HCT116 (cell line): ENCODE results near the gene IGSF23. TPM values are rescaled to one million over a fixed set of nuclear protein-coding genes. Genes with fewer than 3 reads are reported as not detected.
"Not testable (repeated sequence)": the region's sequence is repeated elsewhere in the genome, so short reads cannot be mapped to it uniquely, and the experiment has no call there.

Source experiments
- ATAC-seq: fragments of 200-7000 bp; cut with Tn5 transposase; 2 replicates; pipeline ENCODE4 v1.9.1; 2020; ENCODE audit warnings: mild to moderate bottlenecking, moderate library complexity
- BruUV-seq: library from RNA; stranded (reverse); fragments of 400-500 nt; replicated peaks from 2 replicates; lab custom pipeline; 2021; lab: Mats Ljungman, UMichigan
- CTCF ChIA-PET: fragments of 300-600 bp; sonication (Branson Sonifier 250); formaldehyde crosslinking; loops from one replicate; lab custom pipeline; 2021; ENCODE audit warnings: antibody characterized with exemption; lab: Charles Lee
- POLR2A ChIA-PET: fragments of 300-600, 350-600 bp; sonication (Branson Sonifier 250); formaldehyde crosslinking; loops from one replicate; lab custom pipeline; 2021; ENCODE audit warnings: antibody characterized with exemption; lab: Charles Lee
- RAD21 ChIA-PET, 2 experiments: fragments of 300-600 bp; sonication (Branson Sonifier 250); formaldehyde crosslinking; loops; one replicate each; lab custom pipeline; 2023; ENCODE audit warnings: low total read pairs in 2 of 2; ENCODE audit not compliant: uncharacterized antibody in 2 of 2, unreplicated experiment in 2 of 2, low non-redundant PET in 1 of 2; lab: Charles Lee
- DNase-seq: peaks from one replicate; pipeline ENCODE4 v3.0.0-alpha.2; 2010; ENCODE audit warnings: low read depth, low spot score
- H2AFZ ChIP-seq: fragments of 200-600 bp; shearing (Covaris generic), sonication (generic); 2 replicates; pipeline ENCODE4 v1.6.1; 2017; ENCODE audit warnings: low read depth, mixed run types, mixed read lengths, antibody characterized with exemption, low read length; ENCODE audit not compliant: poor library complexity, severe bottlenecking
- H3K27ac ChIP-seq: 2 replicates; pipeline ENCODE4 v1.5.1; 2012; ENCODE audit warnings: low read depth, low read length
- H3K27me3 ChIP-seq: fragments of 200-600 bp; sonication (generic); 2 replicates; pipeline ENCODE4 v1.6.1; 2016; ENCODE audit warnings: mixed run types, low read length, mixed read lengths; ENCODE audit not compliant: insufficient read depth
- H3K36me3 ChIP-seq, 2 experiments: fragments of 200-500 bp in 1 of 2; fragments of 200-600 bp in 1 of 2; sonication (Bioruptor generic) in 1 of 2; sonication (generic) in 1 of 2; 2 replicates each; pipeline versions ENCODE4 v1.5.1 to v1.6.1; 2014 to 2016; ENCODE audit warnings: low read length in 2 of 2, inconsistent platforms in 1 of 2, mixed read lengths in 1 of 2, mixed run types in 1 of 2; ENCODE audit not compliant: insufficient read depth in 2 of 2, control insufficient read depth in 1 of 2
- H3K4me1 ChIP-seq, 2 experiments: fragments of 200-600 bp in 1 of 2; sonication (generic) in 1 of 2; 2 replicates each; pipeline versions ENCODE4 v1.5.1 to v1.6.1; 2012 to 2017; ENCODE audit warnings: low read length in 2 of 2, inconsistent platforms in 1 of 2, mild to moderate bottlenecking in 1 of 2, mixed read lengths in 1 of 2, mixed run types in 1 of 2, moderate library complexity in 1 of 2; ENCODE audit not compliant: insufficient read depth in 2 of 2, control insufficient read depth in 1 of 2
- H3K4me2 ChIP-seq: fragments of 200-600 bp; sonication (generic); 2 replicates; pipeline ENCODE4 v1.6.1; 2017; ENCODE audit warnings: mixed run types, low read length, mixed read lengths
- H3K4me3 ChIP-seq, 2 experiments: fragments of 200-600 bp in 1 of 2; sonication (generic) in 1 of 2; replicated peaks in 1 of 2; 2 replicates each; pipeline ENCODE4 v1.5.1; 2011 to 2016; ENCODE audit warnings: low read length in 2 of 2, control low read depth in 1 of 2, low read depth in 1 of 2, mild to moderate bottlenecking in 1 of 2, mixed read lengths in 1 of 2, mixed run types in 1 of 2
- H3K79me2 ChIP-seq: fragments of 200-600 bp; sonication (generic); 2 replicates; pipeline ENCODE4 v1.6.1; 2017; ENCODE audit warnings: mild to moderate bottlenecking, mixed run types, low read length, moderate library complexity, mixed read lengths; ENCODE audit not compliant: insufficient read depth
- H3K9ac ChIP-seq: fragments of 200-600 bp; sonication (generic); 2 replicates; pipeline ENCODE4 v1.6.1; 2016; ENCODE audit warnings: low read length, mixed read lengths
- H3K9me2 ChIP-seq: fragments of 200-600 bp; sonication (generic), shearing (Covaris generic); 2 replicates; pipeline ENCODE4 v1.6.1; 2017; ENCODE audit warnings: mixed run types, mild to moderate bottlenecking, moderate library complexity; ENCODE audit not compliant: insufficient read depth
- H3K9me3 ChIP-seq, 2 experiments: fragments of 200-500 bp in 1 of 2; fragments of 200-600 bp in 1 of 2; sonication (Bioruptor generic) in 1 of 2; sonication (generic) in 1 of 2; 2 replicates each; pipeline ENCODE4 v1.6.1; 2014 to 2017; ENCODE audit warnings: low read length in 2 of 2, mixed read lengths in 2 of 2, inconsistent platforms in 1 of 2, low read depth in 1 of 2, mild to moderate bottlenecking in 1 of 2, mixed run types in 1 of 2, moderate library complexity in 1 of 2; ENCODE audit not compliant: control insufficient read depth in 1 of 2, insufficient read depth in 1 of 2
- H4K20me1 ChIP-seq: fragments of 200-600 bp; sonication (generic), shearing (Covaris generic); 2 replicates; pipeline ENCODE4 v1.6.1; 2017; ENCODE audit warnings: mixed run types, mild to moderate bottlenecking, moderate library complexity; ENCODE audit not compliant: insufficient read depth
- CBX3 ChIP-seq: IDR thresholded peaks from 2 replicates; pipeline ENCODE4 v1.6.1; 2012; ENCODE audit warnings: low read depth
- CEBPB ChIP-seq: IDR thresholded peaks from 2 replicates; pipeline ENCODE4 v1.6.1; 2012; ENCODE audit warnings: low read depth
- ELF1 ChIP-seq: IDR thresholded peaks from 2 replicates; pipeline ENCODE4 v1.6.1; 2012; ENCODE audit warnings: low read depth, borderline replicate concordance
- POLR2A ChIP-seq: IDR thresholded peaks from 2 replicates; pipeline ENCODE4 v1.7.0; 2011; ENCODE audit warnings: borderline replicate concordance; ENCODE audit not compliant: insufficient read depth, insufficient read length; ENCODE audit errors: extremely low read depth
- RAD21 ChIP-seq: IDR thresholded peaks from 2 replicates; pipeline ENCODE4 v1.6.1; 2012; ENCODE audit warnings: low read depth, mild to moderate bottlenecking
- SRF ChIP-seq: IDR thresholded peaks from 2 replicates; pipeline ENCODE4 v1.6.1; 2012; ENCODE audit warnings: low read depth
- YY1 ChIP-seq: IDR thresholded peaks from 2 replicates; pipeline ENCODE4 v1.6.1; 2011; ENCODE audit warnings: low read length, low read depth, moderate library complexity, mild to moderate bottlenecking; ENCODE audit not compliant: insufficient replicate concordance; ENCODE audit errors: extremely low read depth
- ZNF274 ChIP-seq: fragments of 200-500 bp; sonication (Bioruptor generic); IDR thresholded peaks from 2 replicates; pipeline ENCODE4 v1.6.1; 2014; ENCODE audit warnings: mild to moderate bottlenecking, low read depth, low read length, inconsistent platforms
- intact Hi-C: fragments of 100-400 bp; cut with micrococcal nuclease; formaldehyde crosslinking; loops from 2 replicates; pipeline ENCODE4 v1.10.0; 2022
- total RNA-seq: library from RNA; stranded (reverse); gene quantifications from one replicate; pipeline ENCODE4 v1.2.1, GENCODE V29; 2021; ENCODE audit not compliant: unreplicated experiment
- TF ChIP-seq, protein P1 (sequence below), 3 experiments: fragments of 200-600 bp in 1 of 3; sonication (generic) in 1 of 3; IDR thresholded peaks in 2 of 3; conservative IDR thresholded peaks in 1 of 3; 2 replicates each; pipeline ENCODE4 v1.5.1; 2012 to 2017; ENCODE audit warnings: low read depth in 2 of 3, low read length in 2 of 3, antibody characterized with exemption in 1 of 3, borderline replicate concordance in 1 of 3, control low read depth in 1 of 3, mild to moderate bottlenecking in 1 of 3, mixed read lengths in 1 of 3, mixed run types in 1 of 3, moderate library complexity in 1 of 3; ENCODE audit not compliant: insufficient read depth in 1 of 3
- TF ChIP-seq, protein P2 (sequence below): IDR thresholded peaks from 2 replicates; pipeline ENCODE4 v1.6.1; 2012; ENCODE audit warnings: low read depth

Gene IGSF23
- total RNA-seq, 1 experiment from 2014 or later, result not detected

DNA sequence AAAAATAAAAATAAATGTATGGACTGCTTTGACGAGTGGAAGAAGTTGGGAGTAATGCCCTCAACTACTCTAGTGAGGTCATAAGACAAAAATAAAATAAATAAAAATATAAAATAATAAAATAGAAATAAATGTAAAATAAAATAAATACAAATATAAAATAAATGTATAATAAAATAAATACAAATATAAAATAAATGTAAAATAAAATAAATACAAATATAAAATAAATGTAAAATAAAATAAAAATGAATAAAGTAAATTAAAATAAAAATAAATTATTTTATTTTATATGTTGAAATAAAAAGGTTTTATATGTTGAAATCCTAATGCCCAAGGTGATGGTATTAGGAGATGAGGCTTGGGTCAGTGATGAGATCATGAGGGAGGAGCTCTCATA lies 20.1 kb upstream of the IGSF23 start:
- H2AFZ ChIP-seq, result no peak overlapping the region
- ChIA-PET CTCF (no interaction called here), RAD21 (no interaction called here), POLR2A (no interaction called here)
- H3K36me3 ChIP-seq, result no peaks in the 10 kb centered on the region
- H3K27ac ChIP-seq, result no peak overlapping the region
- H3K9me2 ChIP-seq, result no peaks in the 10 kb centered on the region
- H3K27me3 ChIP-seq, result no peaks in the 10 kb centered on the region
- no peak for DNase-seq
- no peak for ATAC-seq
- BruUV-seq, result no TSS peak
- no peaks in the 10 kb centered on the region for H3K79me2 ChIP-seq
- no peaks in the 10 kb centered on the region for H4K20me1 ChIP-seq
- 0 out of 4 replicates have a peak, but pooled peaks cover 0 to 4% of the 10 kb centered on the region in 2 experiments for H3K9me3 ChIP-seq
- H3K4me1 ChIP-seq, result peaks cover 10 to 46% of the 10 kb centered on the region in 2 experiments
- no peak overlapping the region for H3K4me3 ChIP-seq
- H3K4me2 ChIP-seq, result no peak overlapping the region
- intact Hi-C loops, result no loop called here
- TF ChIP-seq POLR2A, result no peak
- no peak for TF ChIP-seq CEBPB
- no peak for TF ChIP-seq YY1
- TF ChIP-seq, protein P1, sequence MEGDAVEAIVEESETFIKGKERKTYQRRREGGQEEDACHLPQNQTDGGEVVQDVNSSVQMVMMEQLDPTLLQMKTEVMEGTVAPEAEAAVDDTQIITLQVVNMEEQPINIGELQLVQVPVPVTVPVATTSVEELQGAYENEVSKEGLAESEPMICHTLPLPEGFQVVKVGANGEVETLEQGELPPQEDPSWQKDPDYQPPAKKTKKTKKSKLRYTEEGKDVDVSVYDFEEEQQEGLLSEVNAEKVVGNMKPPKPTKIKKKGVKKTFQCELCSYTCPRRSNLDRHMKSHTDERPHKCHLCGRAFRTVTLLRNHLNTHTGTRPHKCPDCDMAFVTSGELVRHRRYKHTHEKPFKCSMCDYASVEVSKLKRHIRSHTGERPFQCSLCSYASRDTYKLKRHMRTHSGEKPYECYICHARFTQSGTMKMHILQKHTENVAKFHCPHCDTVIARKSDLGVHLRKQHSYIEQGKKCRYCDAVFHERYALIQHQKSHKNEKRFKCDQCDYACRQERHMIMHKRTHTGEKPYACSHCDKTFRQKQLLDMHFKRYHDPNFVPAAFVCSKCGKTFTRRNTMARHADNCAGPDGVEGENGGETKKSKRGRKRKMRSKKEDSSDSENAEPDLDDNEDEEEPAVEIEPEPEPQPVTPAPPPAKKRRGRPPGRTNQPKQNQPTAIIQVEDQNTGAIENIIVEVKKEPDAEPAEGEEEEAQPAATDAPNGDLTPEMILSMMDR (IDR thresholded peaks at IDR 0.05 in 2 of 3, conservative IDR thresholded peaks at IDR 0.05 in 1 of 3; ENCODE audit: borderline replicate concordance in 1 of 3, insufficient read depth in 1 of 3, low read depth in 2 of 3, low read length in 2 of 3), result no peak
- no peak for TF ChIP-seq SRF
- no peak for TF ChIP-seq ELF1
- TF ChIP-seq RAD21, result no peak
- TF ChIP-seq CBX3, result no peak
- no peak for TF ChIP-seq ZNF274
- TF ChIP-seq, protein P2, sequence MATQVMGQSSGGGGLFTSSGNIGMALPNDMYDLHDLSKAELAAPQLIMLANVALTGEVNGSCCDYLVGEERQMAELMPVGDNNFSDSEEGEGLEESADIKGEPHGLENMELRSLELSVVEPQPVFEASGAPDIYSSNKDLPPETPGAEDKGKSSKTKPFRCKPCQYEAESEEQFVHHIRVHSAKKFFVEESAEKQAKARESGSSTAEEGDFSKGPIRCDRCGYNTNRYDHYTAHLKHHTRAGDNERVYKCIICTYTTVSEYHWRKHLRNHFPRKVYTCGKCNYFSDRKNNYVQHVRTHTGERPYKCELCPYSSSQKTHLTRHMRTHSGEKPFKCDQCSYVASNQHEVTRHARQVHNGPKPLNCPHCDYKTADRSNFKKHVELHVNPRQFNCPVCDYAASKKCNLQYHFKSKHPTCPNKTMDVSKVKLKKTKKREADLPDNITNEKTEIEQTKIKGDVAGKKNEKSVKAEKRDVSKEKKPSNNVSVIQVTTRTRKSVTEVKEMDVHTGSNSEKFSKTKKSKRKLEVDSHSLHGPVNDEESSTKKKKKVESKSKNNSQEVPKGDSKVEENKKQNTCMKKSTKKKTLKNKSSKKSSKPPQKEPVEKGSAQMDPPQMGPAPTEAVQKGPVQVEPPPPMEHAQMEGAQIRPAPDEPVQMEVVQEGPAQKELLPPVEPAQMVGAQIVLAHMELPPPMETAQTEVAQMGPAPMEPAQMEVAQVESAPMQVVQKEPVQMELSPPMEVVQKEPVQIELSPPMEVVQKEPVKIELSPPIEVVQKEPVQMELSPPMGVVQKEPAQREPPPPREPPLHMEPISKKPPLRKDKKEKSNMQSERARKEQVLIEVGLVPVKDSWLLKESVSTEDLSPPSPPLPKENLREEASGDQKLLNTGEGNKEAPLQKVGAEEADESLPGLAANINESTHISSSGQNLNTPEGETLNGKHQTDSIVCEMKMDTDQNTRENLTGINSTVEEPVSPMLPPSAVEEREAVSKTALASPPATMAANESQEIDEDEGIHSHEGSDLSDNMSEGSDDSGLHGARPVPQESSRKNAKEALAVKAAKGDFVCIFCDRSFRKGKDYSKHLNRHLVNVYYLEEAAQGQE, result no peak
- no peak overlapping the region for H3K9ac ChIP-seq

DNA sequence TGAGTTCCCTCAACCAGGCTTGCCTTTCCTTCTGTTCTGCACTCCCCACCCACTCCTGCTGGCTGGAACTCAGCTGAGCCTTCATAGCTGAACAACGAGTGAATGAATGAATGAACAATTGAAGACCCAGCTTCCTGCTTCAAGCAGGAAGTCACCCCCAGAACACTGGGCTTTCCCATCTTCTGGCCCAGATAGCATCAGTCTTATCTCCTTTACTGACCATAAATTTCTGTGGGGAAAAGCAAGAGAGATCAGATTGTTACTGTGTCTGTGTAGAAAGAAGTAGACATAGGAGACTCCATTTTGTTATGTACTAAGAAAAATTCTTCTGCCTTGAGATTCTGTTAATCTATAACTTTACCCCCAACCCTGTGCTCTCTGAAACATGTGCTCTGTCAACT lies 19.5 kb upstream of the IGSF23 start:
- H3K36me3 ChIP-seq, H3K27ac ChIP-seq, DNase-seq, H3K27me3 ChIP-seq, H3K4me2 ChIP-seq, BruUV-seq, H3K9me3 ChIP-seq, H4K20me1 ChIP-seq, H3K79me2 ChIP-seq, H3K9me2 ChIP-seq, ATAC-seq, CTCF ChIA-PET, H3K4me3 ChIP-seq, H3K9ac ChIP-seq, RAD21 ChIA-PET, intact Hi-C loops, H2AFZ ChIP-seq, POLR2A ChIA-PET: not testable (repeated sequence)
- H3K4me1 ChIP-seq, result peaks cover 6 to 42% of the 10 kb centered on the region in 2 experiments; a peak in 3 of 4 replicates
